GM12874 (cell line): ENCODE measurements around the gene CCIN.

Experiments used
- TF ChIP-seq, protein P1 (sequence below): IDR thresholded peaks from 2 replicates; pipeline ENCODE4 v1.5.1; 2011; ENCODE audit warnings: low read depth, mild to moderate bottlenecking, control low read depth, low read length, moderate library complexity; ENCODE audit not compliant: insufficient read depth

The CCIN gene

DNA sequence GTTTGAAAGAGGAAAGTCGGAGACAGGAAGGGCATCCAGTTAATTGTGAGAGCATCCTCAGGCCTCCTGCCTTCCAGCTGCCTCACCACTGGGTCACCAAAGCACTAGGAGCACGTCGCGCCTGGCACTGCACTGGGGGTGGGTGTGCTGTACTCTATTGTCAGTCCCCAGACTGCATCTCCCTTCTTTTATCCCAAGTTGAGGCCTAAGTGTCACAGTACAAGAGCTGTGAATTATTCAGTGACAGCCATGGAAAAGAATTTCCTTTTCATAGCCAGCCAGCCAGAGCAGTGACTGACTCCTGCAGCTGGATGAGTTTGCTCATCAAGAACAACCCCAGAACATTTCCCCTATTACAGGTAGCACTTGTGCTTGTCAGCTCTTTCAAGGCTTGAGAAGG, 37.8 kb downstream of the CCIN start:
- TF ChIP-seq, protein P1, sequence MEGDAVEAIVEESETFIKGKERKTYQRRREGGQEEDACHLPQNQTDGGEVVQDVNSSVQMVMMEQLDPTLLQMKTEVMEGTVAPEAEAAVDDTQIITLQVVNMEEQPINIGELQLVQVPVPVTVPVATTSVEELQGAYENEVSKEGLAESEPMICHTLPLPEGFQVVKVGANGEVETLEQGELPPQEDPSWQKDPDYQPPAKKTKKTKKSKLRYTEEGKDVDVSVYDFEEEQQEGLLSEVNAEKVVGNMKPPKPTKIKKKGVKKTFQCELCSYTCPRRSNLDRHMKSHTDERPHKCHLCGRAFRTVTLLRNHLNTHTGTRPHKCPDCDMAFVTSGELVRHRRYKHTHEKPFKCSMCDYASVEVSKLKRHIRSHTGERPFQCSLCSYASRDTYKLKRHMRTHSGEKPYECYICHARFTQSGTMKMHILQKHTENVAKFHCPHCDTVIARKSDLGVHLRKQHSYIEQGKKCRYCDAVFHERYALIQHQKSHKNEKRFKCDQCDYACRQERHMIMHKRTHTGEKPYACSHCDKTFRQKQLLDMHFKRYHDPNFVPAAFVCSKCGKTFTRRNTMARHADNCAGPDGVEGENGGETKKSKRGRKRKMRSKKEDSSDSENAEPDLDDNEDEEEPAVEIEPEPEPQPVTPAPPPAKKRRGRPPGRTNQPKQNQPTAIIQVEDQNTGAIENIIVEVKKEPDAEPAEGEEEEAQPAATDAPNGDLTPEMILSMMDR, result no peak

- TF ChIP-seq, protein P1, result no peak
Observed at GRCh38 chr9:36207546-36208012, 38.4 kb downstream of the CCIN start.

GRCh38 chr9:36208521-36209253, 39.5 kb downstream of the CCIN start:
- TF ChIP-seq, protein P1, result no peak

DNA sequence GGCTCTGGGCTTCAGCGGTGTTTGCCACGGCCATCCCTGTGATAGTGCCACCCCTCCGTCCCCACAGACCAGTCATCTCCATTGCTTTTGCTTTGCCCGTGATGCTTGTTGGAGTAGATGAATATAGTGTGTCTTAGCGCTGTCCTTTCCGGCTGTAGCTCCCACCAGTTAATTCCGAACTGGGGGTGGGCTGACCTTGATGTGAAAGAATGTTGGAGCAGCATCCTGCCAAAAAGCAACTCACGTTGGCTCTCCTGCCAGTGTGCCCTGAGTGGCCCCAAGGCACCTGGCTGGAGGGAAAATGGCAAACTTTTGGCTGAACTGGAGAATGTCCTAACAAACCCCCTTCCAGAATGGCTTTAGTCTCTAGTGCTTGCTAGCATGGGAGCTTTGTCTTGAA, 41.5 kb downstream of the CCIN start:
- TF ChIP-seq, protein P1, result no peak

GRCh38 chr9:36211510-36211909, 42.3 kb downstream of the CCIN start:
- TF ChIP-seq, protein P1, result no peak

DNA sequence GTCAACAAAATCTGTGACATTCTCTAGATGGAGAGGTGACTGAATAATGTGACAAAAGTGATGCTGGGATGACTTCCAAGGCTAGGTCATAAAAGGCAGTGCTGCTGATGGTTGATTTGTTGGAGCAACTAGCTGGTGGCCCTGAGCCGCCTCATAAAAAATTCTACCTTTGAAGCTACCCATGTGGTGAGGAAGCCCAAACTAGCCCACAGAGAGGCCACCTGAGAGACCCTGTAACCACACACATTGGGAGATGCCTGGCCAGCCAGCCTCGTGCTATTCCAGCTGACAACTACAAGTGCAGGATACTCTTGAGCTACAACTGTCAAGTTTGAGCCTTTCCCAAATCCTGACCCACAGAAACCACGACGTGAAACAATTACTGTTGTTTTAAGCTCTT, 44.2 kb downstream of the CCIN start:
- TF ChIP-seq, protein P1, result no peak

DNA sequence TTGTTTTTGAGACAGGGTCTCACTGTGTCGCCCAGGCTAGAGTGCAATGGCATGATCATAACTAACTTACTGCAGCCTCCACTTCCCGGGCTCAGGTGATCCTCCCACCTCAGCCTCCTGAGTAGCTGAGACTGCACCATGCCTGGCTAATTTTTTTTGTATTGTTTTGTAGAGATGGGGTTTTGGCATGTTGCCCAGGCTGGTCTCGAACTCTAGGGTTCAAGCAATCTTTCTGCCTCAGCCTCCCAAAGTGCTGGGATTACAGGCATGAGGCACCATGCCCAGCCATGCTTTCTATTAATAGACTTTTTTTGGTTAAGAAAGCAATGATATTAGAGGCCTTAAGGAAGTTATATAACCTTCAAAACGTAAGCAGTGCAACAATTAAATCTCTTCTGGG, 44.8 kb downstream of the CCIN start:
- TF ChIP-seq, protein P1, result no peak
